22Rv1 (cell line): Measurements from ENCODE around the gene TTC1.

ENCODE experiments used
- CTCF ChIP-seq: fragments of 450-650 bp; IDR thresholded peaks from 2 replicates; pipeline ENCODE4 v1.5.1; 2017; ENCODE audit warnings: mild to moderate bottlenecking
- ZFX ChIP-seq: fragments of 450-650 bp; IDR thresholded peaks from 2 replicates; pipeline ENCODE4 v1.6.1; 2017; ENCODE audit warnings: antibody characterized with exemption, borderline replicate concordance

- TF ChIP-seq CTCF = no peak
- TF ChIP-seq ZFX = no peak
These were observed 2.5 kb downstream of the TTC1 start for GRCh38 chr5:160011471-160011870.
